Jurkat, Clone E6-1 (cell line): ENCODE data around the gene CPLX4. TPM values are rescaled to one million over a fixed set of nuclear protein-coding genes. Genes with fewer than 3 reads are reported as not detected.

Experiments used
- DNase-seq: peaks from one replicate; pipeline ENCODE4 v3.0.0-alpha.2; 2011; ENCODE audit warnings: low read depth, low spot score
- H3K4me3 ChIP-seq: 2 replicates; pipeline ENCODE4 v1.5.1; 2011; ENCODE audit warnings: mild to moderate bottlenecking, low read length, control low read depth, moderate library complexity
- polyA plus RNA-seq: library from polyadenylated mRNA; unstranded; fragments of >200 nt; gene quantifications from one replicate; pipeline ENCODE4 v1.2.1, GENCODE V29; 2012; ENCODE audit warnings: missing spikeins; ENCODE audit not compliant: insufficient read length, insufficient read depth

The CPLX4 gene, protein sequence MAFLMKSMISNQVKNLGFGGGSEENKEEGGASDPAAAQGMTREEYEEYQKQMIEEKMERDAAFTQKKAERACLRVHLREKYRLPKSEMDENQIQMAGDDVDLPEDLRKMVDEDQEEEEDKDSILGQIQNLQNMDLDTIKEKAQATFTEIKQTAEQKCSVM
- not detected for polyA plus RNA-seq

DNA sequence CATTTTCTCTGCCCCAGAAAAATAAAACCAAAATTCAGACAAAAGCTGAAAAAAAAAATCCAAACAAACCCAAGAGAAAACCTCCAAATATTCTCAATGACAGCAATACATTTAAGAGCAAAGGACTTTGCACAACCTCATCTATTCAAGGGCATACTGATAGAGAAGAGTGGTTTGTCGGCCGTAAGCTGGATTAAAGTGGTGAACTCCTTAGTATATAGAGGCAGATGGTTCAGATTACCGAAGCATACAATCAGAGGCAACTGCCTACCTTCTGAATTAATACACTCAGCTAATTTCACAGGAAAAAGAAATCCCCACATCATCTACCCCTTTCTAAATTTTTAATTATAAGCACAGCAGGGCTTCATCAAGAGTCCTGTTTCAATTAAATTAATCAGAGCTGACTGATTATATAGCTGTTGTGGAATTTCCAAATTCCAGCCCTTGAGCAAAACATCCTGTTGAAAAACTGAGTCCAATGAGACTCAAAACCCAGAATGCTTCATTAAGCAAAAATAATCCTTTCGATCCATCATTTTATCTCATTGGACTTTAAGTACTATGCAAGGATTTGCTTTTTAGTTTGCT is at the start of gene CPLX4:
CPLX4 (minus strand) TSS at position 190 of the 591 bp plus-strand sequence; CDS start at position 3, 187 bp downstream.
- no peak for DNase-seq
- H3K4me3 ChIP-seq = no peak within 1 kb of the TSS

DNA sequence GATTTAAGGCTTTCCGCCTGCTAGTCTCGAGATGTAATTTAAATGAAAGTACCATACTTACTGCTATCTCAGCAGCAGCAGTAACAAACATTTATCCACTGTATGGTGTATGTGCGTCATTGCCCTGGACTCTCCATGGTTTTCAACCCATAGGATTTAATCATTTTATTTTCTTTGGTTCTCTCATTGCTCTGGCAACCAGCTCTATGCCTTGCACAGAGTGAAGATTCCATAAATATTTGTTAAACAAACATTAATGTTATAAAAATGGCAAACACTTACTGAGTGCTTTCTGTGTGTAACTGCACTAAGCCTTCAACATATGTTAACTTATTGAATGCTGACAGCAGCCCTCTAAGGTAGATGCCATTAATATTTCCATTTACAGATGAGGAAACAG is 41.9 kb upstream of the CPLX4 start:
- H3K4me3 ChIP-seq = no peak overlapping the region
- no peak for DNase-seq

GRCh38 chr18:59359576-59359952 is 41.1 kb upstream of the CPLX4 start:
- H3K4me3 ChIP-seq = peak overlapping the region; percentile 49
- no peak for DNase-seq

DNA sequence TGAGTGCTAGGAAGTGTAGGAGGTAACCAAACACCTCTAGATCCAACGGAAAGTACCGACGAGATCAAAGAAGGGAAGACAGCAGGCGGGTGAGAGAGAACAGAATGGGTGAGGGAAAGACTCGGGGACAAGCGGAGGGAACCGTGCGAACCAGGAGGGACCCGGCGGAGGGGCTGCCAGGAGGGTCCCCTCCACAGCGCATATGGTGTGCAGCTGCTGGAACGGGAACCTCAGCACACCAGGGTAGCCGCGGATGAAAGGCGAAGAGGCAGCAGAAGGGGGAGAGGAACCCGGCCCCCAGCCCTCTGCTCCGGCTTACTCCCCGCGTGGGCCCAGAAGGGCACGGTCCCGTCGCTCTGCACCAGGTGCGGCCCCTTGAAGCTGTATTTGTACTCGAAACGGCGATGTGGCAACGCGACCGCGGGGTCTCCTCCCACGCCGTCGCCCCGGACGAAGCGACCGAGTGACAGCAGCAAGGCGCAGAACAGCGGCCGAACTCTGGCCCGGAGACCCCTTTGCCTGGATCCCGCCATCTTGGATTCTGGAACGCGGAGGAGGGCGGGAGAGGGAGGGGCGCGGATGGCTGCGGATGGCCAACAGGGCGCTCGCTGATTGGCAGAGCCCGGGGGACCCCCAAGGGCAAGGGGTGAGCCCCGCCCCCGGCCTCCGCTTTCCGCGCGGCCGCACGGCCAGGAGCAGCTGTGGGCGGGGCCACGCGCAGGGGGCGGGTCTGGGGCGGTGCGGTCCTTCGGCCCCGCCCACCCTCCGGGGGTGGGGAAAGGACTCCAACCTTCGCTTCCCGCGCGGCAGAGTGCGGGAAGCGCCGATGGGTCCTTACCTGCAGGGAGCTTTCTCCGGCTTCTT is 40.5 kb upstream of the CPLX4 start, which contains the start of gene LMAN1:
LMAN1 (minus strand) TSS at position 554 of the 864 bp plus-strand sequence; CDS start at position 533, 21 bp downstream.
- DNase-seq = peak; percentile 85
- peak within 1 kb of the TSS; percentile 92 for H3K4me3 ChIP-seq

DNA sequence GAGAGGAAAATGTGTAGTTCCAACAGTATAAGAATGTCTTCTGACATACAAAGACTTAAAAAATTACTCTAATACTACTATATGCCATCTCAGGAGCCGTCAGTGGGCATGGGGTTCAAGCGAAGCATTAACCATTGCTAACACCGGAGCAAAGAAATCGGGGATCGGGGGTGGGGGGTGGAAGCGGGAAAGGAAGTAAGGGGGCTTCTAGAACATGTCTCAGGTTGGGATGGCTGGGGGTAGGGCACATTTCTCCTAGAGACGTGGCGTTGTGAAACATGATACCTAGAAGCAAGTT is 39.9 kb upstream of the CPLX4 start:
- no peak for DNase-seq
- H3K4me3 ChIP-seq = peak overlapping the region; percentile 92

DNA sequence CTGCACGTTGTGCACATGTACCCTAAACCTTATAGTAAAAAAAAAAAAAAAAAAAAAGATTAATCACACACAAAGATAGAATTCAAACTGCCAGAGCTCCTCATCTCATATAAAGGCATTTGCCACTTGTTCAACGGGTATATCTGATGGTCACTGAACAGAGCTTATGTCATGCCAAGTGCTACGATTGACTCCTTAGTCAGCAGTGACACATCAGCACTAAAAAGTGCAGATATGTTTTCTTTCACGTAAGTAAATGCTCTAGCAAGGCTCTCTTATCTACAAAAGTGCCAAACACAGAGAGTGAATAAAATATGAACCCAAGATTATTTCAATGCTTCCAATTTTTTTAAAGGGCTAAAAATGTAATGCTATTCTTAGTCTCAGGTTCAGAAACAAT is 39.5 kb upstream of the CPLX4 start:
- peak overlapping the region; percentile 92 for H3K4me3 ChIP-seq
- no peak for DNase-seq

DNA sequence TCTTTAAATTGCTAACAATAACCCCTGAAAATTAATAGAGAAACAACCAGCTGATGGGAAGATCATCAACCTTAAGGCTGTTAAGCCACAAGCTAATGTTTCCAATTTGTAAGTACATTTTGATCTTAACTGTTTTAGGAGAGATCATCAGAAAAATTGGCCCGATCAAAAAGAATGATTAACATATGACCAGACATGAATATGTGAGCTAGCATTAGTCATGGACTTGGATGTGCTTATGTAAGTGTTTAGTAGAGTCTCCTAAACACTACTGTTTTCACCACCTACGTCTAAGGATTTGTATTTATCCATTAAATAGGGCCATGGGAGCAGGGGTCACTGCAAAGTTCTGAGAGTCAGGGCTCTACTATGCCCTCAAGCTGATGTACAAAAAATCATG is 36.3 kb upstream of the CPLX4 start:
- no peak for DNase-seq
- H3K4me3 ChIP-seq = no peak overlapping the region

DNA sequence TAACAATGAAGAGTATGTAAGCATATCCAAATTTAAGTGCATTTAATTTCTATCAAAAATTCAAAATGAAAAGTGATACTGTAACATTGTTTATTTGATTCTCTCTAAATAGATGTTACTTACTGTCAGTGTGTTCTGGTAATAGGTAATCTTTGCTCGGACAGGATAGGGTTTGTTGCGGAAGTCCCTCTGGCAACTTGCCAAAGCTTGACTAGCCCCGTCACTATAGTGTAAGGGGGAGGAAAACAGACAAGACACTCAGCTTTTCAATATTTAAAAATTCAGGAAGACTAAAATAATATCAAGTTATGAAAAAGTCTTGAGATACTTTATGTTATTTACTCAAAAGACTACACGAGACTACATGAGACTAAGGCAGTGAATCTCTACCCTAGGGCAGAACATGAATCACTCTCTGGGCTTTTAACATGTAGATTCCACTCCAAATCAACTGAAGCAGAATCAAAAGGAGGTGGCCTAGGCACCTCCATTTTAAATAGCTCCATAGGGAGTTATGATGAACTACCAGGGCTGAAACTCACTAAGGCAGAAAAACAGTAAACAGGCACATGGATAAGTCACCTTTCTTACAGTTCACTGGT is 34.7 kb upstream of the CPLX4 start:
- no peak for DNase-seq
- H3K4me3 ChIP-seq = no peak overlapping the region

DNA sequence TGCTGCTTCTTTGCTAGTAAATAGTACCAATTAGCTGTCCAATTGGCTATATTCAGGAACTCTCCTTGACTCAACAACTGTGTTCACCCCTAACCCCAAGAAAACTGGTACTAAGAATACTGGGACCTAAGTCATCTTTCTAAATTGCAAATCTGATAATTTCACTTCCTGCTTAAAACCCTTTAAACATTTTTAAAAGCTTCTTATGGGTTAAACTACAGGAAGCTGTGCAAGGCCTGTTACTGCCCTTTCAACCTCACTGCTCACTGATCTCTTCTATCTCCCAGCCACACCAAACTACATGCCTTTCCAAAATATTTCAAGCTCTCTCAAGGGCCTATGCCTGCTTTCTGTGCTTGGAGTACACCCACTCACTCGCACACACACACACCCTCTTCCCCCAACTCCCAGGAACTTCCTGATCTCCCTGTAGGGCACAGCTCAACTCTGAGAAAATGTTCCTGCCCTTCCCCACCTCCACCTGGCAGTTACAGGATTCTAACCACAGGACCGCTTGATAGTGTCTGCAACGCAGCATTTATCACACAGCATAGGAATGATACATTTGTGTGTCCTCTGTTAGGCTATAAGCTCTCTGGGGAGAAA is 33.9 kb upstream of the CPLX4 start:
- DNase-seq = no peak
- H3K4me3 ChIP-seq = no peak overlapping the region

DNA sequence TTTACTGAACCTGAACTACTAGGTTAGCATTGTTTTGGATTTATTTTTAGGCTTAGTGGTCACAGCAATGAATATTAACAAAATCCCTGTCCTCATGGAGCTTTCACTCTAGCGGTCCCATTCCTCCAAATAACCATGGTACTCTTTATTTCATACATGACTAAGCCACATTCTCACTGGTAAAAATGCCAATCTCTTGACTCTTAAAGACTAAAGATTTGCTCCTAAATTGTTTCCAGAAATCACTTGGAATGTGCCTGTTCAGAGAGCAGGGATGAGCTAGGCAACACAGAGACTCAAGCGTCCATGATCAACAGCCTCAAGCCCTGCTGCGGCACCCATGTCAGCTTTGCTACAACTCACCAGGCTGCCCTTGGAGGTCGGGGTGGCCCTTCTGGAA is 27.1 kb upstream of the CPLX4 start:
- H3K4me3 ChIP-seq = no peak overlapping the region
- DNase-seq = no peak

- DNase-seq = no peak
- no peak overlapping the region for H3K4me3 ChIP-seq
Measured at GRCh38 chr18:59344996-59345395, 26.5 kb upstream of the CPLX4 start.

- DNase-seq = no peak
- no peak overlapping the region for H3K4me3 ChIP-seq
Measured at GRCh38 chr18:59343926-59344325, 25.5 kb upstream of the CPLX4 start.

DNA sequence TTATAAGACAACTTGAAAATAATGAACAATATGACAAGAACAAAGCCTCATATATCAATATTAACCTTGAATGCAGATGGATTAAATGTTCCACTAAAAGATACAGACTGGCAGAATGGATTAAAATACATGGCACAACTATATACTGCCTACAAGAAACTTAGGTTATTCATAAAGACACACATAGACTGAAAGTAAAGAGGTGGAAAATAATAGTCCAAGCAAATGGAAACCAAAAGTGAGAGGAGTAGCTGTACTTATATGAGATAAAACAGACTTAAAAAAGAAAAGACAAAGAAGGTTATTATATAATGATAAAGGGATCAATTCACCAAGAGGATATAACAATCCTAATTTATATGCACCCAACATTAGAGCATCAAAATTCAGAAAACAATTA is 22.4 kb upstream of the CPLX4 start:
- DNase-seq = no peak
- no peak overlapping the region for H3K4me3 ChIP-seq

DNA sequence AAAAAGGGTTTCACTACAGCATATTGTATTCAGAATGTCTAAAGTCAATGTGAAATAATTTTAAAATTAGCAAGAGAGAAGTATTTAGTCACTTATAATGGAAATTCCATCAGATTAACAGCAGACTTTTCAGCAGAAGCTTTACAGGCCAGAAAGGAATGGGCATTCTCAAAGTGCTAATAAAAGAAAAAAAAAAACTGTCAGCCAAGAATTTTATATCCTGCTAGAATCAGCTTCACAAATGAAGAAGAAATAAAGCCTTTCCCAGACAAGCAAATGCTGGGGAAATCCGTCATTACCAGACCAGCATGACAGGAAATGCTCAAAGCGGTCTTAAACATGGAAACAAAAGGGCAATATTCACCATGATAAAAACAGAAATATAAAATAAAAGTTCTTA is 21.9 kb upstream of the CPLX4 start:
- H3K4me3 ChIP-seq = no peak overlapping the region
- DNase-seq = no peak

DNA sequence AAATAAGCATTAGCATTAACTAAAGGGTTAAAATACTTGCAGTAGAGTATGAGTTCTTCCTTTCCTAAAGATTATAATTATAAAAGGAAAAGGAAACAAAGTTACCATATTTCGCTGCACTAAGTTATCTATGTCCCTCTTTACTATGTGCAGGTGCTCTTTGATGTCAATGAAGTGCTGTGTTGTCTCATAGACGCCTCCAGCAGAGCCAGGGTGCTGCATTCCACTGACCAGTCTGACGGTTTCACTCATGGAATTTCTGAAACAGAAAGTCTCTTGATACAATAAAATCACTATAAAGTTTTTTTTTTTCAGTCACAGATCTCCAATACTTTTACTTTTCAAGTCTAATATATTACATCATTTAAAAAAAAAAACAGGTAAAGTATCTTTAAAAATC is 14.5 kb upstream of the CPLX4 start:
- no peak overlapping the region for H3K4me3 ChIP-seq
- no peak for DNase-seq

DNA sequence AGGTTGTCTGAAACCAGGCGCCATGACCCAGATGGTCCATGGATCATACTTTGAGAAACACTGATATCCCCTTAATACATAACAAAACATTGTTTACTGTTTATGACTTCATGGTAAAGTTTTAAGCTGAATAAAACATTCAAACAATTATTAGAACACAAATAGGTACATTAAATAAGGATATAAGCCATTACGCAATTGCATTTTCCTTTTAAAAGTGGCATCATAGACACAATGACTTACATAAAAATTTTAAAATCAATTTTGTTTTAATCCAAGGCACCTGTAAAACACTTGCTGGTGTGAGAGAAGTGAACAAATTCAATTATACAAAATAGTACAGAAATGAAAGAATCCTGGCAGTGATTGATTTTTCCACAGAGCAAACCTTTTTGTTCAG is 10.2 kb upstream of the CPLX4 start:
- DNase-seq = no peak
- no peak overlapping the region for H3K4me3 ChIP-seq

DNA sequence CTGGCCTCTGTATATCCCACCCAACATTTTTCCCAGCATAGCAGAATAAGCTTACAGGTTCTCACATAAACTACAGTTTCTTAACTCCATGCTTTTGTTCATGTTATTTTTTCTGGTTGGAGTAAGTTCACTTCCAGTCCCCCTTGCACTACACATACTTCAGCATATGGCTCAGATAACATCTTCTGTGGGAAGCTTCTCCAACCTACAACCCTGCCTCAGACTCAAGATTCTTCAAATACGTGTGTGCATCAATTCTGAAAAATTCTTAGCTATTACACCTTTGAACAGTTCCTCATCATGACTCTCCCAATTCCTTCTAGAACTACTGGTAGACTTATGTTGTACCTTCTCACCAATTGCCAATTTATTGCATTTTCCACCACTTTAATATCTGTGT is 7.5 kb upstream of the CPLX4 start:
- H3K4me3 ChIP-seq = no peak overlapping the region
- no peak for DNase-seq

DNA sequence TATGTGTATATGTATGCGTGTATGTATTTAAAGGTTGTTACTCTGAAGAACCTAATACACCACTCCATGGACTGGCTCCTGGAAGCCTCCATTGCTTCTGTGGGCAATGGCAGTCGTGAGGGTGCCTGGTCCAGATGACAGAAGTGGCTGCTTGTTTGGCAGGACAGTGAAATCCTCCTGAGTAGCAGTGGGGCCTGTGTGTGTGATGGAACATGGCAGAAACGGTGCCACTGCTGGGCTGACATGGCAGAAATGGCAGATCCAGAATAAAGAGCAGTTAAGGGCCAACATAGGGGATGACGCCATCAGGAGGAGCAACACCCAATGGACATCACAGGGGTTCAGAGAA is 6.1 kb upstream of the CPLX4 start:
- DNase-seq = no peak

GRCh38 chr18:59323931-59324622 is 5.6 kb upstream of the CPLX4 start:
- no peak overlapping the region for H3K4me3 ChIP-seq
- no peak for DNase-seq

More for the DNA sequence above, 6.1 kb upstream of the CPLX4 start:
- H3K4me3 ChIP-seq = no peak overlapping the region
